ENCODE data around the gene CASTOR2. TPM values are rescaled to one million over a fixed set of nuclear protein-coding genes. Genes with fewer than 3 reads are reported as not detected.
"Not testable (repeated sequence)": the region's sequence is repeated elsewhere in the genome, so short reads cannot be mapped to it uniquely, and the experiment has no call there.

The CASTOR2 gene
- total RNA-seq, 1 experiment from 2014 or later = 7.5 TPM

DNA sequence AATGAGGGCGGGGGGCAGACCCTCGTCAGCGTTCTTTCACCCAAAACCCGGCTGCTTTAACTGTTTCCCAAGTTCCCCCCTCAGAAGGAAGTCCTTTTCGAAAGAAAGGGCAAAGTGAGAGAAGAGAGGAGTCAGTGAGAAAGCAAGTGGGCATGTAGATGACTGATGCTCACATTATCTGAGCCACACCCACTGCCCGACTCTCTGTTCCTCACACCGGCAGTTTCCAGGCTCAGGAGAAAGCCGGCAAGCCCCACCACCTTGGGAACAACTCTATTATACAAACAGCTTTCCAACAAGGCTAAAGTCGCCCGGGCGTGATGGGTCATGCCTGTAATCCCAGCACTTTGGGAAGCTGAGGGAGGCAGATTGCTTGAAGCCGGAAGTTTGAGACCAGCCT is 86.0 kb downstream of the CASTOR2 start:
- no peak for DNase-seq (ENCODE audit: low read depth)

DNA sequence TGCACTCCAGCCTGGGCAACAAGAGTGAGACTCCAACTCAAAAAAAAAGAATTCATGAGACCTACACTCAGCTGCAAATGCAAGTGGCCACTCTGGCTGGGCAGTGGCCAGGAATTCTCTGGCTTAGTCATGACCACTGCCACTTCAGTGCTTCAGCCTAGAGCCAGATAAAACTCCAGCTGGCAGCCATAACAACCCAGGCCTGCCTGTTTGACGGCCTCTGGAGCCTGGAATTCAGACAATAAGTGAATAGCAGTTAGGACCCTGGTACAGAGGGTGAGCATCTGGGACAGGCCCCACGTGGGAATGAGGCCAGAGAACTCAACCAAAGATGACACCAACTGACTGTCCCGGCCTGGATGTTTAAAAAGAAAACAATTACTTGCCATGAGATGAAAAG is 90.2 kb downstream of the CASTOR2 start:
- DNase-seq (ENCODE audit: low read depth) = peak; percentile 91

- peak; percentile 43 for DNase-seq (ENCODE audit: low read depth)
Measured at GRCh38 chr7:75055155-75055554, 90.7 kb downstream of the CASTOR2 start.

GRCh38 chr7:75055830-75056772 is 91.6 kb downstream of the CASTOR2 start:
- DNase-seq (ENCODE audit: low read depth) = peak; percentile 58

GRCh38 chr7:75058406-75058805 is 93.9 kb downstream of the CASTOR2 start:
- no peak for DNase-seq (ENCODE audit: low read depth)

- no peak for DNase-seq (ENCODE audit: low read depth)
Measured at GRCh38 chr7:75064291-75064690, 99.8 kb downstream of the CASTOR2 start.

DNA sequence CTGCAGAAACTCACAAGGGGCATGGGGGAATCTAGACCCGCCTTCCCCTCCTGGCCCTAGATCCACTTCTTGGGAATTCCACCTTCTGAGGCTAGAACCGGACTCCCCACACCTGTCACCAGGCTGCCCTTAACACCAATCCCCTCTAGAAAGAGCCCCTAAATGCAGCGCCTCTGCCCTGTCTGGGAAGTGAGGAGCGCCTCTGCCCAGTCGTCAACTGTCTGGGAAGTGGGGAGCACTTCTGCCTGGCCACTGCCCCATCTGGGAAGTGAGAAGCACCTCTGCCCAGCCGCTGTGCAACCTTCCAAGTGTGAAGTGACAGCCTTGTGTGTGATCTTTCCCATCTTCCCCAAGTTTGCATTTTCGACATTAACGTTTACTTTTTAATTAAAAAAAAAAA is 100.3 kb downstream of the CASTOR2 start:
- no peak for DNase-seq (ENCODE audit: low read depth)

DNA sequence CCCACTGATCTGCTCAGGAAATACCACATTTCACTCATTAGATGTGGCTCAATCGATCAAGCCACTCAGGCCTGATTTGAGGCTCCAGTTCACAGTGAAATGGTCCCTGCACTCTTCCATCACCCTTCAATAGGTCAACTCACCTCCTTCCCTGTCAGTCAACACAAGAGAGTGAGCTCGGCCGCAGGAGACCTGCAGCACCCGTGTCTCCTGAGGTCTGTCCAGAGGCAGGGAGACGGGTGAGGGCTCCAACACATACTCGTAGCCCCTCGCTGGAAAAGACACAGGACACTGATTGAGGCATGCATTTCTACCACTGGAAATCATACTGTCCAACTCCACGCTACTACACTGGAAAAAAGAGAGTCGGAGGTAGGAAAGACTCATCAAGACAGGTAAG is 102.0 kb downstream of the CASTOR2 start:
- no peak for DNase-seq (ENCODE audit: low read depth)

GRCh38 chr7:75072981-75073283 is 108.4 kb downstream of the CASTOR2 start:
- no peak for DNase-seq (ENCODE audit: low read depth)

GRCh38 chr7:75074262-75074641 is 109.7 kb downstream of the CASTOR2 start:
- not testable (repeated sequence) for DNase-seq (ENCODE audit: low read depth)

Other genes with a start within 250 kb of the CASTOR2 start
- not detected in 2 replicates for gene NCF1, start 190.7 kb upstream of the CASTOR2 start, total RNA-seq (2014; rRNA removed)
- 5.6 and 7.8 TPM in 2 replicates for gene GTF2IRD2, start 113.1 kb upstream of the CASTOR2 start, total RNA-seq (2014; rRNA removed)
- gene RCC1L, start 109.1 kb downstream of the CASTOR2 start, total RNA-seq (2014; rRNA removed) = 100 and 104 TPM in 2 replicates
- gene GTF2IRD2B, start 127.9 kb downstream of the CASTOR2 start, total RNA-seq (2014; rRNA removed) = 25.9 and 26.5 TPM in 2 replicates

All from LHCN-M2 (cell line).